HG03565 (cell line): ENCODE results near the gene MINDY4.

Experiments used
- ATAC-seq: cut with Tn5 transposase; IDR thresholded peaks from one replicate; pipeline ENCODE4 v1.9.1; 2021; ENCODE audit warnings: mild to moderate bottlenecking, moderate library complexity; ENCODE audit not compliant: unreplicated experiment

MINDY4 gene

DNA sequence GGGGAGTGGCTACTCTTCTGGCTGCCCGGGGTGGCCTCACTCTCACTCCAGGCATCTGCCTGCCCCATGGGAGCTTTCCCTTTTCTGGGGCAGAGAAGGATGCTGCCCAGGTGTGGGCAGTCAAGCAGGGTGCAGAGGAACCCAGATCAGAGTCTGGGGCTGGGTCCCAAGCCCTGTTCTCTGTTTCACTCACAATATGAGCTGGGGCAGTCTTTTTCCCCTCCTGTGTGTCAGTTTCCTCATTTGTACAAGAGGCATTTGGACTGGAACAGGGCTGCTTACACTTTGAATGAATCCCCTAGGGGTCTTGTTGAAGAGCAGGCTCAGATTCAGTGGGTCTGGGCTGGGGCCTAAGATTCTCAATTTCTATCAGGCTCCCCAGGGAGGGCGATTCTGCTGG is 102.0 kb downstream of the MINDY4 start:
- ATAC-seq, result no peak

DNA sequence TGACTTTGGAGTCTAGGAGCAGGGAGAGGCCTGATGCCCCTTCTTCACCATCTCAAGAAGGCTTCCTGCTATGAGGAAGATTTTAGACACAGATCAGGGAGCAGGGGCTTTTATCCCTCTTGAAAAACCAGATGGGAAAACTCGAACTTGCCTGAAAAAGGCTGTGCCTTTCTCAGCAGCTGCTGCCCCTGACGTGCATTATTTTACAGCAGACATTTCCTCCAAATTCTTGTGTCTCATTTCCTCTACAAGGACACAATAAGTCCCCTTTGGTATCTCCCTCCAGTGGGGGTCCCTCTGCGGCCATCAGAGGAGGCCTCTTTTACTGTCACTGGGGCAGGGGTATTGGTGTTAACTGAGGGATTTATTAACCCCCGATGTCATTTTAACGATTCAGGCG is 102.4 kb downstream of the MINDY4 start:
- no peak for ATAC-seq

DNA sequence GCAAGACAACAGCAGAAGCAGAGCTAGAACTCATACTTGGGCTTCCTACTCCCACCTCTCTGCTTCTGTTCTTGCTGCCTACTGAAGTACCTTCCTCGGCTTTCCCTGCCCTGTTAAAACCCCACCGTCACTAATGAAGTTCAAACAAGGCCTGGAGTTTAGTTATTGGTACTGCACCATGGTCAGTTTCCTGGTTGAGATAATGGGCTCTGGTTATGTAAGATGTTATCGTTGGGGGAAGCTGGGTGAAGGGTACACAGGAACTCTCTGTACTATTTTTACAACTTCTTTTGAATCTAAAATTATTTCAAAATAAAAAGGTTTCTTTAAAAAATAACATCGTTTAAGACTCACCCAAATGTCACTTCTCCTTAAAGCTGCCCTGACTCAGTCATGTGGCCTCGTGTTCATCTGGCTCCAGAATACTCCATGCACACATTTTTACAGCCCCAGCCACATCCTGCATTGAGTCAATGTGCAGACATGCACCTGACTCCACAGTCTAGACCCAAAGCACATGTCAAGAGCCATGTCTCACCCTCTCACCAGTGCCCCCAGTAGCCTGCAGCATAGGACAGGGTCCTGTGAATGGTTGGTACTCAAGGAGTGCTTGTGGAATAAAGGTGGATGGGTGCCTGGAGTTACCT is 103.6 kb downstream of the MINDY4 start:
- ATAC-seq, result no peak

DNA sequence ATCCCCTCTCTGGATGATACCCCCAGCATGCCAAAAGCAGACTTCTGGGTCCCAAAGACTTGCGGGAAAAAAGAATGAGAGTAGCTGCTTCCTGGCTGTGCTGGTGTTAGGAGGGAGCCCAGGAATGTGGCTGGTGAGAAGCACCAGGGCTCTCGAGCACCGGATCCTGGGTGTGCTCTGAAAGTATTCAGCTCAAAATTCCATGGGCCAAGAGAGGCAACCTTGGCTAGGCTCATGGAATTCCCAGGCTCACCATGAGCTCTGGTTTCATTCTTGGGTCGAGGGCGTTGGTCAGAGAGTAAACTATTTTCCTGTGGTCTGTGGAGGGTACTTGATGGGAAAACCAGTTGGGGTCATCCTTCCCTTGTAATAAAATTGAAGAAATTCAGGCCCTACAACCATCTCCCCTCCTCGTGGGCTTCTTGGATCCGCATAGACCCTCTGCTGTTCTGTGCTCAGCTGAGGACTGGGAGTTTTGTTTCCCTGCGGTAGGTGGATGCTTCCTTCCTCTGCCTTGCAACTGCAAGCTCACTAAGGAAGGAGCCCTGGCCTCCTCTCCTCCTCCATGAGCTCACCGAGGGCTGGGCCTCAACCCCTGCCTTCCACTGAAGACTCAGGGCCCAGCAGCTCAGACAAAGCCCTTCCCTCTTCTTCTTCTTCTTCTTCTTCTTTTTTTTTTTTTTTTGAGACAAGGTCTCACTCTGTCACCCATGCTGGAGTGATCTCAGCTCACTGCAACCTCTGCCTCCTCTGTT is 106.0 kb downstream of the MINDY4 start:
- no peak for ATAC-seq

DNA sequence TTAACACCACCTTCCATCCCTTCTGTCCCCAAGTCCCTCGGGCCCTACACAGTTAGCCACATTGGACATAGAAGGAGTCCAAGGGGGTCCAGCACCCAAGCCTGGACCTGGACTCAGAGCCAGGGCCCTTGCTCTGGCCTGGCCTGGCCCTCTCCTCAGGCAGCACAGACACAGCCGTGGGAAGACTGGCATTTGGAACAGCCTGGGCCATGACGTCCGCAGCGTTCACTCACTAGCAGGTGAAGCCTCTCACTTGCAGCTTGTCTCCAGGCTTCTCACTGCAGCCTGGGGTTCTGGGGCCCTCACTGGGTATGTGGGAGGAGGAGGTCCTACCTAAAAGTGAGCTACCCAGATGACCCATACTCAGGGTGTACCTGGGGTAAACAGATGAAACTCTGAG is 106.8 kb downstream of the MINDY4 start:
- ATAC-seq, result no peak

DNA sequence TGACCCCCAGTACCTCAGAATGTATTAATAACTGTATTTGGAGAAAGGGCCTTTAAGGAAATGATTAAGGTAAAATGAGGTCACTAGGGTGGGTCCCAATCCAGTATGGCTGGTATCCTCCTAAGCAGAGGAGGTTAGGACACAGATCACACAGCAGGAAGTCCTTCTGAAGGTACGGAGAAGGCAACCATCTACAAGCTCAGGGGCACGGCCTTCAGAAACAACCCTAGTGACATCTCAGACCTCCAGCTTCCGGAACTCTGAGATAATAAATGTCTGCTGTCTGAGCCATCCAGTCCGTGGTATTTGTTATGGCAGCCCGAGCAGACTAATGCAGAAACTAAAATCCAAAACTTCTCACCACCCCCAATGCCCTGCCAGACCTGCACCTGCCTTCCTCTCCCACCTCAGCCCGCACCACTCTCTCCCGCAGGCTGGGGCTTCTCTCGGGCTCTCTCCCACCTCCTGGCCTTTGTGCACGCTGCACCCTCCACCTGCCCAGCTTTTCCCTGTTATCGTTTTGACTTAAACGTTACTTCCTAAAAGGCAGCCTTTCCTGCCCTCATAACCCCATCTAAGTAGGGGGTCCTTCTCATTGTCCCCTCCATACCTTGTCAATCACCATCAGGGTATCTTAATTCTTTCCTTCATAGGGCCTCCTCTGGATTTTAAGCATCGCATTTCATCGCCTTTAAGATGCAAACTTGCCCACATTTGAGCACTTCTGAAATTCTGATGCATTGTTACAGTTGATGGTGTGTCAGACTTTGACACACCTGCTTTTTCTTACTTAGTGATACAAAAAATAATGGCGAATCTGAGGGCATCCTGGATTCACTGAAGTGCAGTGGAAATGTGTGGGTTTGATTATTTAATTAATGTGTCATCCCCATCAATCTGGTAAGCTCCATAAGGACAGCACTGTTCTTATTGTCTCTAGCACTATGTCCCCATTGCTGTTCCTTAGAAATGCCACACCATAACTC is 108.2 kb downstream of the MINDY4 start:
- ATAC-seq, result no peak

DNA sequence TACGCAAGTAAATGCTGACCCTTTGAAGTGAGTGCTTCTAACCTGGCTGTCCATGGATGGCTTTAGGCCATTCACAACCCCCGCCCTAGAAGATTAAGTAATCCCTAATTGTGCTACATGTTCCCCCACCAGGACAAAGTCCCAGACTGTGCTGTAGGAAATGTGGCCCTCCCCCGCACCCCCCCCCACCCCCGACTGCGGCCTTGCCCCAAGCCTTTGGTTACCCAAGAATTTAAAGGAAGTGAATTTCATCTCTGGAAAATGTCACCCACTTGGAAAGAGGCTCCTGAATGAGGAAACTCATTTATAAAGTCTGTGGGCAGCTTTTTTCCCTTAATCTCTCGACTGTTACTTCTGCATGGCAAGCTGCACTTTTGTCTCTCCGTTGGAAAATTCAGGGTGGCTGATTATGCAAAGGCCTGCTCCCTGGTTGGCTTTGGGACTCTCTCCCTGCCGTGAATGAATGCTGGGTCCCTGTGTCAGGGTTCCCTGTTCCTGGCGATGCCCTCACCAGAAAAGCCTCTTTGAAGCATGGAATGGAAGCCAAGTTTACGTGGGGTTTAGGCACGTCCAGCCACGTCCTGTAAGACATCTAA is 109.0 kb downstream of the MINDY4 start:
- ATAC-seq, result no peak

DNA sequence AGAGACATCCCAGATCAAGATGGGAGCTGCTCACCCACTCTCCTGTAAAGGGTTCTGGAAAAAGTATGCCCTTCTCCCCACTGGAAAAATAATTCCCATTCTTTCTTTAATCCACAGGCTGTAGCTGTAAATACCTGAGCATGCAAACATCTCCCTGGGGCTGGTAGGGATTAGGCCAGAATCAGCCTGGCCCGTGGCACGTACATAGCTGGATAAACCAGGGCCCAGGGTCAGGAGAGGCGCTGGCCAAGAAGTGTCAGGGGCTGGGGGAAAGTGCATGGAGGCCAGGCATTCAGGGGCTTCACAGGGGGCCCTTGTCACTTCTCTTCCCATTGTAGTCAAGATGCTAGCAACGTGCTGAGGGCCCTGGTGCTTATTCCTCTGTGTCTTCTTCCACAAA is 109.7 kb downstream of the MINDY4 start:
- no peak for ATAC-seq

DNA sequence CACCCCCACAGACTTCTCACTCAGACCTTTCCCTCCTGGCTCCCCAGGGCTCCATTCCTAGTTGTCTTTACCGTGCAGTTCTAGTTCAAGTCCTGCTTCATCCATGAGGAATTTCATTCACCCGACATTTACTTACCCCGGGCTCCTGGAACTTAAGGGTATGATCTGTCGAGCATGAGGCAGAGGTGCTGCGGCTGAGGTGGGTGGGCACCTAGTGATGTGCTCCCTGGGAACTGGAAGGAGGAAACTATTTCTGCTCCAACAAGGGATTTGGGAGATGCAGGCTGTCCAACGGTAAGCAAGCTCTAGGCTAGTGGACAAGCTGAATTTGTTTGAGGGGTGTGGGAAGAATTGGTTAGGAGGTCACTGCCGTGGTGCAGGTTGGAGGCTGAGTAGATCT is 110.2 kb downstream of the MINDY4 start:
- ATAC-seq, result no peak

DNA sequence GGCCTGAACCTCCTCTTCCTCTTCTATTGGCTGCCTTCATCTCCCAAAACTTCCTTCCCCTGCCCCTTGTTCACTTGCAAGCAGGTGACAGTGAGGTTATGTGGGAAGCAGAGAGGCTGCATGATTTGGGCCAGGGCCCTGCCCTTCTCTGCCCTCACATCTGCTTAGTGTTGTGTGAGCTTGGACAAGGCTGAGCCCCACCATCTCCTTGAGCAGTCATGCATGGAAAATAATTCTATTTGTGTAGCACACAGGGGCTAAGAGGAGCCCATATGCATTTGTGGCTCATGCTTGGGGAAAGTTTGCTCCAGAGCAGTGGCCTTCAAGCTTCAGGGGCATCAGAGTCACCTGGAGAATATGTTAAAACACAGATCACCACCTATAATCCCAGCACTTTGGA is 113.7 kb downstream of the MINDY4 start:
- ATAC-seq, result no peak

DNA sequence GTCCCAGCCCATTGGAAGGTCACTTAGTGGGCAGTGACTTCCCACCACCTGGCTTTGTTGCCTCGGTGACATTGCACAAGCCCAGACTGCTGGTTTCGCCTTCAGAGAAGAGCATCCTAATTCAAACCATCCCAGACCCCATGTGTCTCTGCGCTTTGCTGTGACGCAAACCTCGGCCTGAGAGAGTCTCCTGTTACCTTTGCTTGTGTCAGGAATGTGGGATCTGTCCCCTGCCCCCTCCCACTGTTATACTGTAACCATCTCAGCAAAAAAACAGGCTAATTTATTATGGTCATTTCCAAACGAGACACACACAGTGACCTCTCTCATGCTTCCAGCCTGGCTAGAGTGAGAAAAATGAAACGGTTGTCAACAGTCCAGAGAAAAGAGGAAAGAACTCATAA is 115.4 kb downstream of the MINDY4 start:
- no peak for ATAC-seq

DNA sequence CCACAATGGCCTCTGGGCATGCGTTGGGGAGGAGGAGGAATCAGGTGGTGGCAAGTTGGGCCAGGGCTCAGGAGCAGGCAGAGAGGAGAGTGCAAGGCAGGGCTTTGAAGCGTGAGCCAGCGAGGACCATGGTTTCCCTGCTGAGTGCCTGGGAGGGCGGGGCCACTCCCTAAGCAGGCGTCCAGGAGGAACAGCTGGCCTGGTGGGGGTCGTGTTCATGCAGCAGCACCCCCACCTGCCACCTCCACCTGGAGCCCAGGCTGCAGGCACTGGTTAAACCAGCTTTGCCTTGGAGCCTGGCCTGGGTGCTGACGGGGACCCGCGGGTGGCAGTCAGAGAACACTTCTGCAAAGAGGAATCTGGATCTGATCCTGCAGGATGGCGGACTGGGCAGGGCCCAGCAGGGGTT is 116.3 kb downstream of the MINDY4 start:
- no peak for ATAC-seq

DNA sequence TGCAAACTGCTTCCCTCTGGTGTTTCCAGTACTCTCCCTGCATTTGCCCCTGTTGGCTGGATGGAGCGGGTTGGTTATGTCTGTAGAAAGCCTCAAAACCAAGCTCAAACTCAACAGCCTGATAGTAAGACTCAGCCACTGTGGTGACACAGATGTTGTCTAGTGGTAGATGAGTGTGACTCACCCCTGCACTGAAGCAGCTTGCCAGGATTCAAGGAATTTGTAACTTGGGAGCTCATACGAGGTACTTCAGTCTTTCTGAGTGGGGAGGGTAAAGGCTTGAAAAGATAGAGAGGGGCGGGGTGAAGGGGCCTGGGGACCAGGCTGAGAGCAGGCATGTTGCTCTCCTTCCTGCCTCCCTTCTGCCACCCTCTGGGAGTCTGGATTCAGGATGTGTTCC is 117.5 kb downstream of the MINDY4 start:
- ATAC-seq, result no peak

DNA sequence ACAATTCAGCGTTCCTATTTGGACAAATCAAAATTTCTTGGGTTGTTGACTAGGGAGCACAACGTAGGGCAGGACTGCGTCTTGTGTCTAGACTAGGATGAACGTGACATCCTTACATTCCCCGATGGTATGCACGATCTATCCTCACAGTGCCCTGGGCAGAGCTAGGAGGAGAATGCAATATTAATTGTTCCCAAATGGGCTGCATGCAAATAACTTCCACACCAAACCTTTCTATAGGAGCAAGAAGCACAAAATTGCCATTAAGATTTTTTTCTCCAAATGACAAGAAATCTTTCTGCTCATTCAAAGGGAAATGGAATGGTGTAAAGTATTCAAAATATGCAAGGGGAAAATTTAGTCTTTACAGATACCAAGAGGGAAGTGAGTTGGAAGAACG is 119.0 kb downstream of the MINDY4 start:
- ATAC-seq, result no peak

DNA sequence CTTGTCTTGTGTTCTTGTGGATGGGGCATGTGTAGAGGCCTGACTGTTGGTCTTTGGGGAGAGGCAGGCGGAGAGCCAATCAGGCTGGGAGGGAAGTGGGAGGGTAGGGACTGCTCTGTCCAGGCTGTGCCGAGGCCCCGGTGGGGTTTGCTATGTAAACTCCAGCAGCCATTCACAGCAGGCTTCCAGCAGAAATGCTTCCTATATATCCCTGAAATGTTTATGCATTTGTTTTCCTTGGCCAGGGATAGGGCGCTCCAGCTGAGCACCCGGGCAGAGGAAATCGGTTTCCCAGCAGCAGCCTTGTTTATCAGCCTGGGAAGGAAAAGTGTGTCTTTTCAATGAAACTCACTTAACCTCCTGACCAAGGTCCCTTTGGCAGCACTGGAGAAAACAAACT is 122.1 kb downstream of the MINDY4 start:
- no peak for ATAC-seq

DNA sequence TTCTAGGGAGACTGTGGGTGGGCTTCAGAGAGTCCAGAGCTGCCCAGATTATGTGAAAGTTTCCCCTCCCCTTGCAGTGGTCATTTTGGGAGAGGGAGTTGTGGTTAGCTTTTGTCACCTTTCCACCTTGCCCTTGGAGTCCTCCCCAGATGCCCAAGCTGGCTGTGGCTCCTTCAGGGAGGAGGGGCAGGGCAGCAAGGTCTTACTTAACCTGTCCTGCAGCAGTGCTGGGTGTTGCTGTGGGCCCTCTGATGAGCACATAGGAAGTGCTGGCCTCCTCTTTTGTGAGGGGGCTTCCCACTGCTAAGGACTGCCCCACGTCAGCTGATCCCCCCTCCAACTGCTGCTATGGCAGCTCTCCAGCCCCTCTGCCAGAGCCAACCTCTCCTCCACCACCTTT is 122.8 kb downstream of the MINDY4 start:
- no peak for ATAC-seq

DNA sequence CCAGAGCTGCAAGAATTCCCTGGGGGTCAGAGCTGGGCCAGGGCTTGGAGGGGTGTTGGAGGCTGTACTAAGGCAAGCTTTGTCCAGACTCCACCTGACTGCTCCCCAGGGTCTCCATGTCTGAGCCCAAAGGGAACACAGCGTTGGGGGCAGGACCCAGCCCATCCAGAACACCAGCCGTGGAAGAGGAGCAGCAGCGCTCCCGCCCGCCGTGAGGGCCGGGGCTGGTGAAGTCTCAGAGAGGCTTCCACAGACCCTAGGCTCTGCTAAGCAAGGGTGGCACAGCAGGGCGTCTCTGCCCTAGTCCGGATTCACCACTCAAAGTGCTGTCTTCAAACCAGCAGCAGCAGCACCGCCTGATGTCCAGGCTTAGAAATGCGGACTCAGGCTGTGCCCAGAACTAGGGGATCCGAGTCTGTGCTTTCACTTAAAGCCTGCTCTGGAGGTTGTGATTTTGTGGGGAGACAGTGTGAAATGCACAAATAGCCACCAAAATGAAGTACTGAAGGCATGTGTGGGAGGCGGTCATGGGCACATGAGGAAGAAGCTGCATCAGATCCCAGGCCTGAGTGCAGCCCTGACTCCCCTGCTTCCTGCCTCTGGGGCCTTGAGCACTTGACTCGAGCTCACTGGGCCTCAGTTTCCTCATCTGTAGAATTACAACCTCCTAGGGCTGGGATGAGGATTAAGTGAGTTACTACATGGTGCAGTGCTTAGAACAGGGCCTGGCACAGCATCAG is 123.8 kb downstream of the MINDY4 start:
- no peak for ATAC-seq

DNA sequence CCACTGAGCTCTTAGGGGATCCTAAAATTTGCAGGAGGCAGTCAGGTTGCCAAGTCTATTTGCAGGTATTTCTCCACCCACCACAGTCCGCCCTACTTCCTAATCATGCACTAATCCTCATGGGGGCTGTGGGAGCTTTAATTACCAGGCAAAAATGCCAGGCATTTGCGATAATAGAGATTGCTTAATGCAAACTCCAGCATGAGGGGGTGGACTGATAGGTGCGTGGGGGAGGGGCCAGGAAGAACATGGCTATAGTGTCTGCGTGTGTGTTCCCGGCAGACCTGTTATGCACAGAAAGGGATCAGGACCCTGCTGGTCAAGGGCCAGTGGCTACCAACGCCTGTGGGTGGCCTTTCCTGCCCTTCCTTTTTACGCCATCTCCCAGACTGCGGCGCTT is 124.8 kb downstream of the MINDY4 start:
- no peak for ATAC-seq

DNA sequence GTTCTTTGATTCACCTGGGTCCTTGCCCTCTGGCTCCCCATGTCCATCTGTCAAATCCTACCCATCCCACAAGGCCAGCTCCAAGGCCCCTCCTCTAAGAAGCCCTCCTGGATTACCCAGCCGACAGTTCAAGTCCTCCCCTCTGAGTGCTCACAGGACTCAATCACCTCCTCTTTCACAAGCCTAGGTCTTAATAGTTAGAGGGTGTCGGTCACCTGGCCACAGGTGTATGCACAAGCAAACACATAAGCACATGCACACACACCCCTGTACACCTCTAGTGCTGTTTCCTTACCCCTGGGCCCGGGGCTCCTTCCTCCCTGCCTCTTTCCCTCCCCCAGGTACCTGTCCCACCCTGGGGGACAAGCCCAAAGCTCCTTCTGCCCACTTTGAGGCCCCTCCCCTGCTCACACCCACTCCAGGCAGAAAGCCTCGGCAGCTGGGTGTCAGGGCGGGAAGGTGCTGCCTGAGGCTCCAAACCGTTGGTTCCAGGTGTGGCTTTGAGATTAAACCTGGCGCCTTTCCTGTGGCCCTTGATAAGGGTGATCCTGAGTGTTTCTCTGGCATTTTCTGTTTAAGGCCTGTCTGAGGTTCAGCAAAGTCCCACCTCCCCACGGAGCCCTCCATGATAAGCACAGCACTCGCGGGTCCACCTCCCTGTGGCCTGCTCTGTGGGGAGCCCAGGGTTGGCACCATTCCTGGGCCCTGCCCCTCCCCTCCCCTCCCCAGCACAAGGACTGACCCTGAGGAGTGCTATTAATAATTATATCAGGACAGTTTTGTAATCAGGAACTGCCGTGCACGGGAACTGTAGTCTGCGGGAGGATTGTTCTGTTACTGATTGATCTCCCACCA is 125.8 kb downstream of the MINDY4 start:
- no peak for ATAC-seq

DNA sequence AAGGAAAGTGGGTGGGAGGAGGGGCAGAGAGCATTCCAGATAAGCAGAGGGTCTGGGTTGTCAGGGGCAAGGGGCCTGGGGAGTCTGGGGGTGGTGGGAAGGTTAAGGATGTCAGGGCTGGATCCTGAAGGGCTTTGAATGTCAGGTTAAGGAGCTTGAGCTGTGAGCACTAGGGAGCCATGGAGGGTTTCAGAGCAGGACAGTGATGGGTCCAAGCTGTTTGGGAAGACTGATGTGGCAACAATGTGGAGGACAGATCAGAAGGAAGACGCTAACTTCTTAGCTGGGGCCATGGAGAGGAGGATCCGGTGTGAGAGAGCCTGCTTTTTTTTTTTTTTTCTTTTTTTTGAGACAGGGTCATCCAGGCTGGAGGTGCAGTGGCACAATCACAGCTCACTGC is 126.6 kb downstream of the MINDY4 start:
- ATAC-seq, result no peak
